ENCODE measurements around the gene CCDC18. TPM values are rescaled to one million over a fixed set of nuclear protein-coding genes. Genes with fewer than 3 reads are reported as not detected.

The CCDC18 gene
- total and polyA plus RNA-seq, 9 donors = 1.5 to 4.5 (median 2.8) TPM

- intact Hi-C loops (cut with DNase I) = loop anchor here in 1 of 4 donors (5.0 kb wide), 1 partner anchor 1948 kb away; no protein-coding TSS in a partner anchor
- 89 to 94% (median 90%) methylated on average over 4 of the region's 4 CpGs for whole genome bisulfite sequencing, 3 donors
- H3K9me3 ChIP-seq = no peaks in the 10 kb centered on the region
- no peaks in the 10 kb centered on the region for H3K4me1 ChIP-seq (ENCODE audit: insufficient read depth)
- DNase-seq = no peak
- no peak for TF ChIP-seq POLR2A (IDR thresholded peaks at IDR 0.05)
- TF ChIP-seq CTCF (IDR thresholded peaks at IDR 0.05) = no peak
- TF ChIP-seq EP300 (IDR thresholded peaks at IDR 0.05) = no peak
- H3K4me3 ChIP-seq = no peak overlapping the region
- H3K27me3 ChIP-seq = no peaks in the 10 kb centered on the region
- no peak overlapping the region for H3K27ac ChIP-seq
- no peaks in the 10 kb centered on the region for H3K36me3 ChIP-seq
Observed at GRCh38 chr1:93200714-93201113, 20.2 kb downstream of the CCDC18 start.

- H3K9me3 ChIP-seq = no peaks in the 10 kb centered on the region
- WGBS, 3 donors = 59 to 78% (median 63%) methylated on average over 6 of the region's 6 CpGs
- no peak for TF ChIP-seq EP300 (IDR thresholded peaks at IDR 0.05)
- TF ChIP-seq CTCF (IDR thresholded peaks at IDR 0.05) = no peak
- no peak for TF ChIP-seq POLR2A (IDR thresholded peaks at IDR 0.05)
- H3K36me3 ChIP-seq = no peaks in the 10 kb centered on the region
- H3K4me1 ChIP-seq (ENCODE audit: insufficient read depth) = no peaks in the 10 kb centered on the region
- DNase-seq = no peak
- H3K27ac ChIP-seq = peak overlapping the region in 1 of 2 donors; percentile 20
- H3K4me3 ChIP-seq = no peak overlapping the region
- intact Hi-C loops (cut with DNase I) = no loop called here
- no peaks in the 10 kb centered on the region for H3K27me3 ChIP-seq
Observed at GRCh38 chr1:93205892-93206566, 25.5 kb downstream of the CCDC18 start.

GRCh38 chr1:93206567-93206954, 26.0 kb downstream of the CCDC18 start:
- Histone ChIP-seq H3K36me3 (no peaks in the 10 kb centered on the region), H3K27ac (peak overlapping the region in 1 of 2 donors; percentile 20), H3K4me3 (no peak overlapping the region), H3K4me1 (ENCODE audit: insufficient read depth) (no peaks in the 10 kb centered on the region), H3K27me3 (no peaks in the 10 kb centered on the region), H3K9me3 (no peaks in the 10 kb centered on the region)
- intact Hi-C loops (cut with DNase I) = no loop called here
- no peak for TF ChIP-seq EP300 (IDR thresholded peaks at IDR 0.05)
- no peak for TF ChIP-seq POLR2A (IDR thresholded peaks at IDR 0.05)
- no peak for TF ChIP-seq CTCF (IDR thresholded peaks at IDR 0.05)
- DNase-seq = no peak

- Histone ChIP-seq H3K9me3 (no peaks in the 10 kb centered on the region), H3K36me3 (no peaks in the 10 kb centered on the region), H3K4me3 (no peak overlapping the region), H3K27me3 (no peaks in the 10 kb centered on the region), H3K4me1 (ENCODE audit: insufficient read depth) (no peaks in the 10 kb centered on the region), H3K27ac (peak overlapping the region in 1 of 2 donors; percentile 20)
- no peak for DNase-seq
- WGBS, 3 donors = 22 to 59% (median 24%) methylated on average over 5 of the region's 5 CpGs
- no peak for TF ChIP-seq POLR2A (IDR thresholded peaks at IDR 0.05)
- intact Hi-C loops (cut with DNase I) = no loop called here
Observed at GRCh38 chr1:93207211-93207610, 26.7 kb downstream of the CCDC18 start.

GRCh38 chr1:93215322-93215721, 34.8 kb downstream of the CCDC18 start:
- 94 to 98% (median 95%) methylated on average over 2 of the region's 2 CpGs for WGBS, 3 donors

More at GRCh38 chr1:93215322-93215721, 34.8 kb downstream of the CCDC18 start:
- no peak overlapping the region for H3K27ac ChIP-seq
- no peak for DNase-seq
- H3K4me3 ChIP-seq = no peak overlapping the region
- H3K27me3 ChIP-seq = no peaks in the 10 kb centered on the region
- no peaks in the 10 kb centered on the region for H3K4me1 ChIP-seq (ENCODE audit: insufficient read depth)
- H3K36me3 ChIP-seq = no peaks in the 10 kb centered on the region
- intact Hi-C loops (cut with DNase I) = no loop called here
- H3K9me3 ChIP-seq = no peaks in the 10 kb centered on the region
- TF ChIP-seq CTCF (IDR thresholded peaks at IDR 0.05) (no peak), POLR2A (IDR thresholded peaks at IDR 0.05) (no peak), EP300 (IDR thresholded peaks at IDR 0.05) (no peak)
